HL-60/S4 treated with retinoic acid at 250 ng/mL for 4 days and 3 days (cell line): ENCODE data around the gene FAAP100.

ENCODE experiments used
- in situ Hi-C: fragments of 300-500 bp; cut with MboI; formaldehyde crosslinking; loops from 2 replicates; pipeline ENCODE4 v1.7.0; 2022; ENCODE audit warnings: low sequenced_read_pairs

The FAAP100 gene

DNA sequence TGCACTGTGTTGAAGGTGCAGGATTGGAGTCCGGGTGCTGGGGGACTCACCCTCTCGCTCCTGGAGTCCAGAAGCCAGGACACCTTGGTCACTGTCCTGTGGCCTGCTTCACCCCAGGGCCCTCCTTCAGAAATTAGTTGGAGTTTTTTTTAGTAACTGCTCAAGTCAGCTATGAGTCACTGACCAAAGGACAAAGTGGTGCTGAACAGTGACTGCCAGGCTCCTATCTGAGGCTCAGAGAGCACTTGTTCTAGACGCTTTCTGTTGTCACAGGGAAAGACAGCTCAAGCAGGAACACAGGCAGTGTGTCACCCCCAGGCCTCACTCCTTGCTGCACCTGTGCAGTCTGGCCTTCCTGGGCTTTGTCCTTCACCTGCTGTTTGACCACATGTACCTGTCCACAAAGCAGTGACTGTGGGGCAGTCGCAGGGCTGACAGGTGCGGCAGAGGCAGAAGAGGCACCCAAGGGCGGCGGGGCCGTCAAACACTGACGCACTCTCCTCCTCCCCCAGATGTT lies 4.1 kb upstream of the FAAP100 start:
- in situ Hi-C loops = no loop called here

DNA sequence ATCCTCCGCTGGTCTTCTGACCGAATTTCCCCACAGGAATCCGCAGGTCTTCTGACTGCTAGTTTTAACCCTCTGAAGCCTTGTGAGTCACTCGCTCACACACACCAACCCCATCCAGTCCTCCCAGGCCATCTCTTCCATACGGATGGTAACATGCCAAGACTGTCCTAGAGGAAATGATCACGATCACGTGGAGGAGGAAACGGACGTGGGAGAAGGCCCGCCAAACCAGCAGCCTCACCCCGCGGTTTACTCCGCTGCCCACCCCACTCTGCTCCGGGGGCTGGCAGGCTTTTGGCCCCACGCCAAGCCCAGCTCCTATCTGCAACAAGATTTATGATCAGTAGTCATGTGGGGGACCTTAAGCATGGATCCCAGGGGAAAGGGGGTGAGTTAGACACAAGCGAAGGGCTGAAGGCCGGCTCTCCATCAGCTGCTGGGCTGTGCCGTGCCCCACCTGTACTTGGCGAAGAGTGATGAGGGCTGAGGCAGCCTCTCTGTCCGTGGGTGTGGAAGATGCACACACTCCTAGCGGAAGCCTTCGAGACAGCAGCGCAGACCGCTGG lies 1.5 kb upstream of the FAAP100 start:
- in situ Hi-C loops = no loop called here

DNA sequence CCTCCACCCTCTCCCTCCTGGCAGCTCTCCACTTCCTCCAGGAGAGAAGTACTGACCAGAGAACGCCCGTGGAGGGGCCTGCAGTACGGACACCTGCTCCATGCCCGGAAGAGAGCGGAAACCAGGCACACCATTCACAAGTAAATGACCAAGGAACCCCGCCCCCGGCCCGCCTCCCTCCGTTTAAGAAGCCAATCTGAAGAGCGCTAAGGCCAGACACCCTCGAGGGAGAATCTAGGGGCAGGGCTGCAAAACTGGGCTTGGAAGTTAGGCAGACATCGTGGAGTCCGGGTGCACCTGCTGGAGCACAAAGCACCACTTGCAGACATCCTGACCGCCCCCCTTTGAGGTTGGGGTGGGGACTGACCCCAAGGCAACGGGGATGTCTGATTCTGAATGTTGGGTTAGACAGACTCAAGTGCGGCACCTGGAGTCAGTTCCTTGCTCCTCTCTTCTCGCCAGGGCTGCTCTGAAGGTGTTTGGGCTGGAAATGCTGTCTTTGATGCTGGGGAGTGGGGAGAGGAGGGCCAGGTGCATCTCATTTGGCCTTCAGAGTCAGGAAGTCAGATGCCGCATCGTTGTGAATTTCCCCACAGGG lies 964 bp upstream of the FAAP100 start:
- in situ Hi-C loops = no loop called here

DNA sequence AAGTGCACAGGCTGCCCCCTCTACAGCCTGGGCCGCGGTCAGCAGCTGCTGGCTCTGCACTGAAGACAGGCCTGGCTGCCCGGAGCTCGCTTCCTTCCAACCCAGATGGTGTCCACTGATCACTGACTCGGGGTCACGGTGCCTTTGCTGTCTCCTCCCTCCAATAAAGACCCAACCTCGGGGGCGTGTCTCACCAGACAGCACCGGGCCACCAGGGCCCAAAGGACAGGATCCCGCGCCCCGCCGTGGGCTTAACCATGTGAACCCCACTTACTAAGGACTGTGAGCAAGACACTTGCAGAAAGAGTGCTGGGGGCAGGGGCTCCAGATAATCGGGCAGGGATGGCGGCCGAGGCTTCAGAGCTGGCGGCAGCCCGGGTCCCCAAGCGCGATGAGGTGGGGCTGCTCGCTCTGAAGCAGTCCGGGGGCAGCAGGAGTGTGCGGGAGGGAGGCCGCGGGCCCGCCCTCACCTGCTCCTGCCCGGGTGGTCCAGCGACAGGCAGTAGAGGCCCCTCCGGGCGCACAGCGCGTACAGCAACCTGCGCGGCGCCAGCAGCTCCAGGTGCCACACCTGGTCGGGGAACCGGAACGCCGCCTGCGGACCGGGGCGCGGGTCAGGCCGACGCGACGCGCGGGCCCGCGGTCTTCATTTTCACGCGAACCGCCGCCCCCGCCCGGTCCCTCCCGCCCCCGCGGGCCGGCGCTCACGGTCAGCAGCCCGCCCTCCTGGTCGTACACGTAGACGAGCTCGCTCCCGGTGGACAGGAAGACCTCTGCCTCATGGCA lies 502 bp downstream of the FAAP100 start:
- in situ Hi-C loops = no loop called here

DNA sequence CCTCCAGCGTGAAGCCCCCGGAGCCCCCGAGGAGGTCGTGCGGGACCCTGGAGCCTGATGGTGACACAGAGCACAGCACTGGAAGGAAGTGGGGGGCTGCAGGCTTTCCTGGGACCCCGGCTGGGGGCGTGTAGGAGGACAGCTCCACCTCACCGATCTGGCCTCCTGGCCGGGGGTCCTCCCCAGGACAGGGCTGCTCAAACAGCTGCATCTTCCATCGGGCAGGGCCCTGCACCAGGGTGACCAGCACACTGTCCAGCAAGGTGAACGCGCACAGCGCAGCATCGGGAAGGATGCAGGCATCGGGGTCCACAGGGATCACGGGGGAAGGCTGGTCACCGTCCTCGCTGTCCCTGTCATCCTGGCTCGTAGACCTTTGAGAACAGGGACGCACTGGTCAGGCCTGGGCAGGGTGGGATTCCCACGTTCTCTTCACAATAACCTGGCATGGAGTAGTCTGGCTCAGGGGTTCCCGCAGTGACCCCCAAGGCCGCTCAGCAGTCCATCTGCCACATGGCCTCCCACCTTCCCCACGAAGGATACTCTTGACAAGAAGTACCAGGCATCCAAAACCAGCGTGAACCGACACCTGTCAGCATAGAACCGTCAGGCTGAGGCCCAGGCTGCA lies 1.2 kb downstream of the FAAP100 start:
- in situ Hi-C loops = no loop called here

DNA sequence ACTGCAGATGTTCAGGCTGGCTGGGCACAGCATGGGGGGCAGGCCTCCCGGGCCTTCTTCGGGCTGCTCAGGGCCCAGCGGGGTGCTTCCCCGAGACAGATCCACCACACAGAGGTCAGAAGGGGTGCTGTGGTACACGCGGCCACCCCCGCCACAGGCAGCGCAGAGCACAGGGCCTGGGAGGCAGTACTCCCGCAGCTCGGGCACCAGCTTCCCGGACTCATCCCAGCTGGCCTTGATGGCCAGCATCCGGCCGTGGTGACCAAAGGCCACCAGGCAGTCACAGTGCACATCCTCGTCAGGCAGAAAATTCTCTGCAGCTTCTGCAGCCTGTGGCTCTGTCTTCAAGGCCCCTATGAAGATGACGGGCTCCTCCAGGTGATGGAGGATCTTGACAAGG lies 1.9 kb downstream of the FAAP100 start:
- in situ Hi-C loops = no loop called here

DNA sequence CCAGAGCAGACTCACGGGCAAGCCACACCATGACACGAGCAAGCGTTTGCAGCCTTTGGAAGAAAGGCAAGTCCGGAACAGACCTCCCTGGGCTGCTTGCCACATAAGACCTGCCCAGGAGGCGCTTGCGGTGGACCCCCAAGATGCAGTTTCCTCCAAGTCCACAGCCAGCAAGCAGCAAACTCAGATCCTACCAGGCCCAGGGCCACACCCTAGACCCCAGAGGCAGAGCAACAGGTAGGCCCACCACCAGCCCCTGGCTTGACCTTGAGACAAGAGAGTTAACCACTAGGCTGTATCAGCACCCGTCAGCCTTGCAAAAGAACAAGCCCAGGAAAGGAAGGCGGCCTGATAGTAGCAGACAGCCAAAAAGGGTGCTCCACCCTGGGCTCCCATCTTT lies 2.3 kb downstream of the FAAP100 start:
- in situ Hi-C loops = no loop called here

DNA sequence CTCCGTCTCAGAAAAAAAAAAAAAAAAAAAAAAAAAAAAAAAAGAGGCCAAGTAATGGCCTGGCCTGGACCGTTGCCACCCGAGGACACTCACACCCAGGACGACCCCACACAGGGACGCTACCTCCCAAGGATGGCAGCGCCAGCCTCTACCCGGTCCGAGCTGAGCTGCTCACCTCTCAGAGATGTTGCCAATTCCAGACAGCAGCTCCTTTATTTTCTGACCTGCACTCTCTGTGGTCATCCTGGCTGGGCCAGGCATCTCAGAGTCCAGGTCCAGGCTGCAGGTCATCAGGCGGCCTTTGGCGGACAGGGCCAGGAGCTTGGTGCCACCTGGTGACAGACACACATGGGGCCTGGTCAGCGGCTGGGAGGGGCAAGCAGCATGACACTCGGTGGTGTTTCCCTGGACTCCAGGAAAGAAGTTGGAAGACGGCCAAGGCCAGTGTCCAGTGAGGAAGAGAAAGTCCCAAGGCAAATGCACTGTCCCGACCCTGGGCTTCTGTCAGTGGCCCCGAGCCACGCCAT lies 3.1 kb downstream of the FAAP100 start:
- in situ Hi-C loops = no loop called here

DNA sequence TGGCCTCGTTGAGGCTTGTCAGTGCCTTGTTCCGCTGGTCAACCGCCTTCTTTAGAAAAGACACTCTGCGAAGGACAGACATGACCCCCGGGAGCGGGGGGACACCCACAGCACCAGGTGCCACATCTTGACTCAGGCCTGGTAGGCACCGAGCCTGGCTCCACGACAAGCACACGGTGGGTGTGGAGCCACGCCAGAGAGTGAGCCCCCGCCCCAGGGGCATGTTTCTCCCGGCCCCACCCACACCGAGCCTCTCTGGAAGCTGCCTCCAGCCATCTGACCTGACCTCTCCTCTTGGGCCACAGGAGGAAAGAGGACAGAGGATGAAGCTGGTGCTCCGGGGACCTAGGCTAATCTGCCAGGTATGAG lies 4.6 kb downstream of the FAAP100 start:
- in situ Hi-C loops = no loop called here

DNA sequence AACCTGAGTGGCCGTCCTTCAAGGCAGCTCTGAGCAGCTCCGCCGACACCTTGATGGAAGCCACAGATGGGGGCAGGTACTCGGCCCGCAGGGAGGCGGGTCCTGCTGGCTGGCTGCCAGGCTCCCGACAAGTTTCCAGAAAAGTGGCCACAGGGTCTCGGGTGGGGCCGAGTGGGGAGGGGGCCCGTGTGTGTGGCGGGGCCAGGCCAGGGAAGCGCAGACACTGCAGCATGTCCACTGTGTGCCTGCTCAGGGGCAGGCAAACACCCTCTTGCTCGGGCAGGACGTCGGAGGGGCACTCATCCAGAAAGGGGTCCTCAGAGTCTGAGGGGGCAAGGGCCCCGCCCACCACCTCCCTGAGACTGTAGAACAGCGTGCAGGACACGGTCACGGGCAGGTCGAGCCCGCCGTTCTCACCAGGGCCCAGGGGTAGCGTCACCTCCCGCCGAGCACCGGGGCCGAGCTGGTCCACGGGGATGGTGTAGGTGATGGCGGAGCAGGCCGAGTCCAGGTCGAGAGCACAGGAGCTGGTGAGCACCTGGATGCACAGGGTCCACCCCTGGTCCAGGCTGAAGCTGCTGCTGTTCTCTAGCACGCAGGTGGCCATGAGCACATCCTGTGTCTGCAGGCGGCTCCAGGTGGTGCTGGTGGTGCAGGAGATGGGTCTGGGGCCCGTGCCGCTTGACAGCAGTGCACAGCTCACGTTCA lies 5.1 kb downstream of the FAAP100 start:
- in situ Hi-C loops = no loop called here

DNA sequence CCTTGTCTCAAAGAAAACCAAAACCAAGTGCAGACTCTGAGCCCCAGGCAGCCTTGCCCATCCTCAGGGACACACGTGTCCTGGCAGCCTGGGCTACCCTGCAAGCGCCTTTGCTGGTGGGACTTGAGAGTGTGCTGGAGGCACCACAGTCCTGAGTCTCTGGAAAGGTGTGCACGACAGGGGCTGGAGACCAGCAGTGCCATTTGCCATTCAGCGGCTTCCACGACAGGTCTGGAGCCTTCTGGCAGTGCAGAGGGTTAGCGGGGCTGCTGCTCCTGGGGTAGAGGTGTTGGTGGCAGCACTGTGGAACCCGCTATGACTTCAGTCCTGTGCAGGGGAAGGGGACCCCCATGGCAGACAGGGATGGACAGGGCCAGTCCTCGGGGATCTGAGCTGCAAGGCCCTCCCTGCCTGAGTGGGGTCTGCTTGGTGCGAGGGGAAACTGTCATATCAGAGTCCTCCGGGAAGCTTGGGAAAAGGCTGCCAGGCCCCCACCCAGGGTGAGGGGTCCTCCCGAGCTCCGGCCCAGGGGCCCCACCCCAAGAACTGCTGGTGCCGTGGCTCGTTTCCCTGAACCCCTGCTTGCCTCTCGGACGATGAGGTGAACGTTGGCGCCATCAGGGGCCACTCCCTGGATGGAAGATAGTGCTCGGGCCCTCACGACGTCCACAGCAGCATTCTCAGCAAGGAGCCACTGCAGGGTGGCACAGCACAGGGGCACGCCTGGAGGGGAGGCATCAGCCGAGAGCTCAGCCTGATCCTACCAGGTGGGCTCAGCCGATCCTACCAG lies 6.8 kb downstream of the FAAP100 start:
- in situ Hi-C loops = no loop called here

DNA sequence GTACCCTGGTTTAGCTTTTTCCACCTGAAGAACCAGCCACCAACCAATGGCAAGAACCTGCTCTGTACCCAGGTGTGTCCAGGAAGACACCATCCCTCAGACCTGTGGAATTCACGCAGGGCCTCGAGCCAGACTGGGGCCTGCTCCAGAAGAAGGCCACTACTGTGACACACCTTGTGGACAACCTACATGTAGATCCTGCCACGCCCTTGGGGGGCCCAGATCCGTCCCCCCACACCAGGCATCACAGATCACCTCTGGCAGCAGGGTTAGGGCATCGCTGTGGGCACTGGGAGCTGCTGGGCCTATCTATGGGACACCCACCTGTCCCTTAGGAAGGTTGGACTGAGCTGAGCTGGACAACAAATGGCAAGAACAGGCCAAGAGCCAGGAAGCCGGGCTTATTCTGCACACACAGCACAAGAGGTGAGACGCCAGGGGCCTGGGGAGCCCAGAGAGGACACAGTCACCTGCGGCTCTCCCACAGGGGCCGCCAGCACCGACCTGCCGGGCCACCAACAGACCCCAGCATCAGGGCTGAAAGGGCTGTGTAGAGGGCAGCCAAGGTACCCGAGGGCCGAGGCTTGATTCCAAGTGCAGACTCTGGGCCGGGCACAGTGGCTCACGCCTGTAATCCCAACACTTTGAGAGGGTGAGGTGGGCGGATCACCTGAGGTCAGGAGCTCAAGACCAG lies 7.7 kb downstream of the FAAP100 start:
- in situ Hi-C loops = no loop called here

DNA sequence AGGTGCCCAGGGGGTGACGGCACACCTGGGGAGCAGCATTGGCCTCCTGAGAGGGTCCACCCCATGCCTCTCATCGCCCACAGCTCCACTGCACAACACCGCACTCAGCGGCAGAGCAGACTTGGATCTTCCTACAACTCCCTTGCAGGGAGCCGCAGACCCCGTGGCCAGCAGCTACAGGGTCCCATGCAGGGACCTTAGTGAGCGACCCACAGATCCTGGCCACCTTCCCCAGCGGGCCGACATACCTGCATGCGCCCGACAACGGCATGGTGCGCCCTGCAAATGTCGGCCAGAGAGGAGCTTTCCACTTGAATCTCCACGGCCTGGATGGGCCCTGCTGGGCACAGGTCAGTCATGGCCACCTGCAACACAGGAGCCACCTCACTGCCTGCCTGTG lies 8.4 kb downstream of the FAAP100 start:
- in situ Hi-C loops = no loop called here

DNA sequence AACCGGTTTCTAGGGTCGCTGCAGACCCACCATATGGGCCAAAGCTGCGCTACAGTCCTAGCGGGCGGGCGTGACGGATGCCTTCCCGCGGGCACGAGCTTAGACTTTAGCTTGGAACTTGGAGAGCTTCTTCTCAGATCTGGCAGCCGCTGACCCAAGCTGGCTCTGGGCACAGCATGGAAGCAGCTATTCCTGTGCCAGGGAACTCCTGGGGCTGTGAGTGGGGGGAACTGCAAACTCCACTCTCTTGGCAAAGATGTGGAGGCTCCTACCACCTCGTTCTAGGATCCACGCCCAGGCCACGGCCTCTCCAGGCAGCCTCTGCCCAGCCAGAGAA lies 8.8 kb downstream of the FAAP100 start:
- in situ Hi-C loops = no loop called here

DNA sequence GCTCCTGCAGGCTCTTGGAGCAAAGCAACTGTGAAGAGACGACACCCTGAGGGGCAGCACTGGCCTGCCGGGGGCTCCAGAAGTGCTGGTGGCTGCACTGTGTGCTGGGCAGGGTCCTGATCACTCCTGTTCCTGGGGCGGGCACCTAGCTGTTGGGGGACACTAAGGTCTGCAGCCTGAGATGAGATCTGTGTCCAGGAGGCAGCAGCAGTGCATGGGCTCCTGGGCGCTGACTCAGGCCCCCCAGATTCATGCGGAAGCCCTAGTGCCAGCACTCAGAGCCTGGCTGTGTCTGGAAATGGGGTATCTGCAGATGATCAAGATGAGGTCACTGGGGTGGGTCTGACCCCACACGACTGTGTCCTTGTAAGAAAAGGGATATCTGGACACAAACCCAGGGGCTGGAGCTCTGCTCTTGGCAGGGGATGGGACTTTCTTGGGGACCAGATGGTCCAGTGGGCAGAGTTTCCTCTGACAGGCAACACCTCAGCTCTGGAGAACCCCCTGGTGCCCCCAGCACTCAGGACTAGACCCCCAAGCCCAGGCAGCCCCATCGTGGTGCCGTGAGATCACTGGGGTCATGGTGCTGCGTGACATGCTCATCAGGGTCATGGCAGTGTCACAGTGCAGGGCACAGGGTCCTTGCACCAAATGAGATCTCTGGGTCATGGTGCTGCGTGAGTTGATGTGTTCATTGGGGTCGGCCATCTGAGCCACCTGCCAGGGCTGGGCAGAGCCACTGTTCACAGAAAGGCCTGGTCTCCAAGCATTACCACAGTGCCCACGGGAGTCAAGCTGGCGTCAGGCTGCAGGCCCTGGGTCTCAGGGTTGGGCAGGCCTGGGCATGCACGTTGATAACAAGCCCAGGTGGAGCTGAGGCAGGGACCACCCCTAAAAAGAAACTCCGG lies 9.5 kb downstream of the FAAP100 start:
- in situ Hi-C loops = no loop called here

DNA sequence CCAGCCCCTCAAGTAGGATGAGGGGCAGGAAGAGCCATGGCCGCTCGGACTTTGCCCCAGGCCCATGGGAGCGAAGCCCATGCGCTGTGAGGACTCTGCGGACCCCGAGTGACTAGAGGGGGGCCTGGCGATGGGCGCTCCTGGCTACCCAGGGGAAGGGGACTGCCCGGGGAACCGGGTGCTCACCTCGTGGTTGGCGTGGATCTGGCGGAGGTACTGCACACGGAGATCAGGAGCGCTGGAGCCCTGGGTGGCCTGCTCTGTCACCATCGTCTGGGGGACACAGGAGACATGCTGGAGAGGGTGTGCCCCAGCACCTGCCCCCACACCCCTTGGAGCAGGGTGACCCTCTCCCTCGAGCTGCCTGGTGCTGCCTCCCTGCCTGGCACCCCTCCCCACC lies 11.0 kb downstream of the FAAP100 start:
- in situ Hi-C loops = no loop called here

DNA sequence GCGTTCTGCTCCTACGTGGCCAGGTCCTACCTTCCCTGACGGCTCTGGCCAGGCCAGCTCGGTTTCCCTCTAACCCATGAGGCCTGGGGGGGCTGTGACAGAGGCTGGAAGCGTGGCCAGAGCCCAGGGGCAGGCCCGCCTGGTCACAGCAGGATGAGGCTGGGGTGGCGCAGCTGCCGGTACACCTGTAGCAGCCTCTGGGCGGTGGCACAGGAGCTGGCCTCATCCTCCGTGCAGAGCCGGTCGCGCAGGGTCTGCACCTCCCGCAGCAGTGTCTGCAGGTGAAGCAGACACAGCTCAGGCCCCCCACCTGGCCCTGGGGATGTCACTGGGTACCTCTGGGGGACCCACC lies 11.5 kb downstream of the FAAP100 start:
- in situ Hi-C loops = no loop called here

DNA sequence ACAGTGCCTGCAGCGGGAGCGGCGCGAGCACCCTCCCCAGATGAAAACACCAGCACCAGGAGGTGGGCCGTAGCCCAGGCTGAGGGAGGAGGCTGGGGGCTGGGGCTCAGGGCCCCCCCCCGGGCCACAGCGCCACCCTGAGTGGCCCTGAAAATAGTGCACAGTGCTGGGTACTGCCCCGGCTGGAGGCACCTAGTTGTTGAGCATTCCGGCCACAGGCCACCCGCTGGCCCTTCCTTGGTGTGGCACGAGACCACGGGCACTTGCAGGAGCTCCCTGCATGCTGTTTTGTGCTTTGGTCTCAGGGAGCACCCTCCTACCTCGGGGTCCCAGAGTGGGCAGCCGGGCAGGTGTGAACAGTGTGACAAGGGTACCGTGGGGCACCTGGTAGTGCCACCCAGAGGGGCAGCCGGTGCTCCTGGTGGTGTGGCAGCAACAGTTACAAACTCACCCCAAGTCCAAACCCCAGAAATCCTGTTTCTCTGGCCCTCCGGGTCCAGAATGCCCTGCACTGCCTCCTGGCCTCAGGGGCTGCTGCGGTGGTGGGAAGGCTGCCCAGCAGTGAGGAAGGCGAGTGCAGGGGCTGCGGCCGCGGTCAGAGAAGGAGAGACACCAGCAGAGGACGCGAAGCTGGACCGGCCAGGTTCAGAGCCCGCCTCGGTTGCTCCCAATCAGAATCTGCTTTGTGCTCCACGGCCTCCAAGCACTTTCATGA lies 12.0 kb downstream of the FAAP100 start:
- in situ Hi-C loops = no loop called here
